Neural cell (in vitro differentiated cells): ENCODE data around the gene MED27. TPM values are rescaled to one million over a fixed set of nuclear protein-coding genes. Genes with fewer than 3 reads are reported as not detected.

Experiments used
- H2AFZ ChIP-seq: fragments of 200-600, 300-800 bp; sonication (generic), shearing (Covaris generic); 2 replicates; pipeline ENCODE4 v1.6.0; 2014; ENCODE audit warnings: low read depth, mild to moderate bottlenecking, antibody characterized with exemption, low read length, moderate library complexity
- H3F3A ChIP-seq: fragments of 200-600 bp; shearing (Covaris generic); 2 replicates; pipeline ENCODE4 v1.6.1; 2016; ENCODE audit warnings: mild to moderate bottlenecking, moderate library complexity, mixed read lengths, antibody characterized with exemption, low read length; ENCODE audit not compliant: insufficient read depth, poor library complexity, severe bottlenecking
- H3K27ac ChIP-seq: fragments of 200-600, 300-800 bp; sonication (generic), shearing (Covaris generic); 2 replicates; pipeline ENCODE4 v1.5.1; 2014; ENCODE audit warnings: mild to moderate bottlenecking, low read length, moderate library complexity
- H3K27me3 ChIP-seq: fragments of 300-800, 200-600 bp; sonication (generic), shearing (Covaris generic); 2 replicates; pipeline ENCODE4 v1.6.0; 2014; ENCODE audit warnings: mild to moderate bottlenecking, low read depth, low read length, moderate library complexity; ENCODE audit not compliant: insufficient read depth
- H3K36me3 ChIP-seq: fragments of 300-800, 200-600 bp; sonication (generic), shearing (Covaris generic); 2 replicates; pipeline ENCODE4 v1.5.1; 2014; ENCODE audit warnings: mild to moderate bottlenecking, antibody characterized with exemption, low read length, moderate library complexity; ENCODE audit not compliant: insufficient read depth
- H3K4me2 ChIP-seq: fragments of 300-800, 200-600 bp; sonication (generic), shearing (Covaris generic); 2 replicates; pipeline ENCODE4 v1.6.0; 2014; ENCODE audit warnings: mild to moderate bottlenecking, low read length
- H3K4me3 ChIP-seq: fragments of 300-800, 200-600 bp; sonication (generic), shearing (Covaris generic); 2 replicates; pipeline ENCODE4 v1.5.1; 2014; ENCODE audit warnings: mild to moderate bottlenecking, low read length, moderate library complexity
- H3K79me2 ChIP-seq: fragments of 200-600 bp; shearing (Covaris generic); replicated peaks from 2 replicates; pipeline ENCODE4 v1.6.0; 2014; ENCODE audit warnings: mild to moderate bottlenecking, low read length, moderate library complexity; ENCODE audit not compliant: insufficient read depth
- H3K9ac ChIP-seq: fragments of 300-800, 200-600 bp; sonication (generic), shearing (Covaris generic); 2 replicates; pipeline ENCODE4 v1.6.1; 2016; ENCODE audit warnings: mild to moderate bottlenecking, low read length, mixed read lengths
- H3K9me2 ChIP-seq: fragments of 200-600 bp; shearing (Covaris generic); 2 replicates; pipeline ENCODE4 v1.6.1; 2016; ENCODE audit warnings: mild to moderate bottlenecking, low read length, mixed read lengths; ENCODE audit not compliant: insufficient read depth
- H3K9me3 ChIP-seq: fragments of 200-600, 300-800 bp; sonication (generic), shearing (Covaris generic); 2 replicates; pipeline ENCODE4 v1.6.1; 2016; ENCODE audit warnings: mild to moderate bottlenecking, mixed run types, low read length, moderate library complexity, mixed read lengths
- H4K20me1 ChIP-seq: fragments of 200-600 bp; shearing (Covaris generic); 2 replicates; pipeline ENCODE4 v1.6.1; 2016; ENCODE audit warnings: mild to moderate bottlenecking, mixed run types; ENCODE audit not compliant: insufficient read depth
- CTCF ChIP-seq: fragments of 450-650 bp; IDR thresholded peaks from 2 replicates; pipeline ENCODE4 v1.5.1; 2014; ENCODE audit warnings: antibody characterized with exemption, mild to moderate bottlenecking, moderate library complexity; ENCODE audit not compliant: poor library complexity, severe bottlenecking
- EP300 ChIP-seq: fragments of 450-650 bp; conservative IDR thresholded peaks from 2 replicates; pipeline ENCODE4 v1.6.1; 2014; ENCODE audit warnings: antibody characterized with exemption, mild to moderate bottlenecking, moderate library complexity; ENCODE audit not compliant: poor library complexity, severe bottlenecking
- EZH2 ChIP-seq: fragments of 200-600, 300-800 bp; shearing (Covaris generic), sonication (generic); IDR thresholded peaks from 2 replicates; pipeline ENCODE4 v1.6.1; 2014; ENCODE audit warnings: antibody characterized with exemption, low read length, borderline replicate concordance, mild to moderate bottlenecking; ENCODE audit not compliant: insufficient read depth, poor library complexity, severe bottlenecking
- MXI1 ChIP-seq: fragments of 450-650 bp; conservative IDR thresholded peaks from 2 replicates; pipeline ENCODE4 v1.6.1; 2014; ENCODE audit warnings: antibody characterized with exemption, mild to moderate bottlenecking; ENCODE audit not compliant: poor library complexity, severe bottlenecking
- POLR2AphosphoS5 ChIP-seq: IDR thresholded peaks from 2 replicates; pipeline ENCODE4 v1.6.1; 2012
- RAD21 ChIP-seq: fragments of 450-650 bp; conservative IDR thresholded peaks from 2 replicates; pipeline ENCODE4 v1.6.1; 2014; ENCODE audit warnings: antibody characterized with exemption, mild to moderate bottlenecking, moderate library complexity
- REST ChIP-seq: IDR thresholded peaks from 2 replicates; pipeline ENCODE4 v1.6.1; 2012; ENCODE audit warnings: borderline replicate concordance
- SMC3 ChIP-seq: fragments of 450-650 bp; conservative IDR thresholded peaks from 2 replicates; pipeline ENCODE4 v1.6.1; 2014; ENCODE audit warnings: antibody characterized with exemption, mild to moderate bottlenecking, moderate library complexity; ENCODE audit not compliant: poor library complexity
- TAF1 ChIP-seq: IDR thresholded peaks from 2 replicates; pipeline ENCODE4 v1.6.1; 2012; ENCODE audit warnings: low read depth
- polyA plus RNA-seq: library from polyadenylated mRNA; depleted of rRNA; stranded (reverse); fragments of >200 nt; gene quantifications from 2 replicates; pipeline ENCODE4 v1.2.3, GENCODE V29; 2014

MED27 gene
- polyA plus RNA-seq, 1 donor from 2014 or later: 7.5 TPM

DNA sequence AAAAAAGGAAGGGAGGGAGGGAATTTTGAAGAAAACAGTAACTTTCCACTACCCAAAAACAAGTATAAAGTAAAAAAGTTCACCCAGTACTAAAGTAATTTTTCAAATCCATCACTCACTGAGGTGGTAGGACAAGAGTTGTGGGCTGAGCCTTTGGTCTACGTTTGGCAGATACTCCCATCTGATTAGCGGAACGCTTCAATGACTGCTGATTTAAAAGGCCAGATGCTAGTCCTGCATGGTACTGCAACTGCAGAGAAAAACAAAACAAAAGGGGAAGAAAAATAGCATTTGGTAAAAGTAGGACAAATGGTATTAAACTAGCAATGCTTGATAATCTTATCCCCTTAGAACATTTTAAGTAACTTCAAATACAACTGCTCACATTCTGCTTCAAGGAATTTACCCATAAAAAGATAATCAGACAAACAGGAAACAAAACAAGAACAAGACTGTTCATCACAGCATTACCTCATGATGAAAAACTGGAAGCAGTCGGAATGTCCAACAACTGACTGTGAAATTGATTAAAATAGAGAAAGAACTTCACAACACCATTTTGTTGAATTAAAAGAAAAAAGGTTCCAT lies 65.4 kb downstream of the MED27 start:
- Histone ChIP-seq H3F3A (no peaks in the 10 kb centered on the region), H3K36me3 (no peaks in the 10 kb centered on the region), H3K4me2 (no peak overlapping the region), H4K20me1 (no peaks in the 10 kb centered on the region), H3K9ac (no peak overlapping the region), H3K9me3 (no peaks in the 10 kb centered on the region), H3K27ac (no peak overlapping the region), H3K9me2 (no peaks in the 10 kb centered on the region), H3K27me3 (no peaks in the 10 kb centered on the region), H2AFZ (no peak overlapping the region), H3K79me2 (peaks cover 11% of the 10 kb centered on the region), H3K4me3 (no peak overlapping the region)
- TF ChIP-seq CTCF (no peak), REST (no peak), POLR2AphosphoS5 (no peak), SMC3 (no peak), EP300 (no peak), EZH2 (no peak), TAF1 (no peak), RAD21 (no peak), MXI1 (no peak)

DNA sequence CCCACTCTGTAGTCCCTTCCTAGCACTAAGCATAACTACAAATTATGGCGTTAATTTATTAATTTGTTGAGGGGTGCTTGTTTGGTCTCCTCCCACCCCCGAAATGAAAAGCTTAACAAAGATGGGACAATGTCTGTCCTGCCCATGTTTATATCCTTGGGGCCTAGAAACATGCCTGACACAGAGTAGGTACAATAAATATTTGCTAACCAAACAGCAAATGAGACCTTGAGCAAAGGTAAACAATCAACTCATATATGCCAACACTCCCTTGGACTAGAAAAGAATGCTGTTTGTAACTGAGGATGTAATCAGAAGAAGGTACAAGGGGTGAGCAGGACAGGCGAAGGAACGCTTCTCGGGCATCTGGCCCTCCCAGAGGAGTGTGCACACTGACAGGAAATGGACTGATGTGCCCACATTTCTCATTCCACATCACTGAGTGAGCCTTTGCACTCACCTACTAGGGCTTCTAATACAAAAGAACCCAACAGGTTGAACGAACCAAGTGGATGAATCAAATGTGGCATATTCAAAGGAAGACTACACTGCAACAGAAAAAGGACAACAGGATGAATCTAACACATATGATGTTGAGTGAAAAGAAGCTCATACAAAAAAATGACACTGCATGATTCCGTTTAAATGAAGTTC lies 66.8 kb downstream of the MED27 start:
- no peaks in the 10 kb centered on the region for H3K9me2 ChIP-seq
- H3K4me2 ChIP-seq: no peak overlapping the region
- H3K79me2 ChIP-seq: peaks cover 3% of the 10 kb centered on the region
- no peaks in the 10 kb centered on the region for H3K9me3 ChIP-seq
- H3K27me3 ChIP-seq: no peaks in the 10 kb centered on the region
- H3F3A ChIP-seq: no peaks in the 10 kb centered on the region
- H2AFZ ChIP-seq: no peak overlapping the region
- H3K27ac ChIP-seq: no peak overlapping the region
- H3K9ac ChIP-seq: no peak overlapping the region
- no peaks in the 10 kb centered on the region for H3K36me3 ChIP-seq
- no peak overlapping the region for H3K4me3 ChIP-seq
- no peak for TF ChIP-seq EZH2
- no peak for TF ChIP-seq TAF1
- TF ChIP-seq REST: no peak
- no peak for TF ChIP-seq POLR2AphosphoS5
- TF ChIP-seq MXI1: no peak
- no peak for TF ChIP-seq CTCF
- TF ChIP-seq SMC3: no peak
- TF ChIP-seq EP300: no peak
- no peak for TF ChIP-seq RAD21
- H4K20me1 ChIP-seq: no peaks in the 10 kb centered on the region
